ENCODE data around the gene ADNP.

DNA sequence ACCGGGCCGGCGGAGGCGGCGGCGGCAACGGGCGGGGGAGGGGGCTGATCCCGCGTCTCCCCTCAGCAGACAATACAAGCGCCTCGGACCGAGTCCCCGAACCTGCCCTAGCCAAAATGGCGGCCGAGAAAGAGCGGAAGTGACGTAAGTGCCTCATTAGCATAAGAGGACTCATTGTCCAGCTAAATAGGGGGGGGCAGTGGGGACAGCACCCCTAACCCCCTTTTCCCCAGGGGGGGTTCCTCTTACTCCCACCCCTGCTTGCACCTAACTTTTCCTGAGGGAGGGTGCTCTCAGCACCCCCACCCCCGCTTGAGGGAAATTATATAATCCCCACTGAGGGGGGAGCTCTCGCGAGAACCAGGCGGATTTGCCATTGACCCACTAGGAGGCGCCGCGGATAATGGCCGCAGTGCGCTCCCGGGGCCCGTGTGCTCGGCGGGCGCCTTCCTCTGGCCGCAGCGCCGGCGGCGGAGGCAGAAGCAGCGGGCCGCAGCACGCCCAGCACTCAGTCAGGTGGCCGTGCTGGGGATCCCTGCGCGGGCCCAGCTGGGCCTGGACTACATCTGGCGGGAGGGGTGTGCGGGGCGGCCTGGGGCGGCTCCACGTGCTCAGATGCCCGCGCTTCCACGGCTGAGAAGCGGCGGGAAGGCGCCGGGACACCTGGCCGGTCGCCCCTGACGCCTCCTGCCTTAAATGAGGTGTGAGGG, at the start of gene ADNP:
- peak; percentile 48 to 73 for TF ChIP-seq POLR2A (IDR thresholded peaks at IDR 0.05)
- TF ChIP-seq, protein P1, sequence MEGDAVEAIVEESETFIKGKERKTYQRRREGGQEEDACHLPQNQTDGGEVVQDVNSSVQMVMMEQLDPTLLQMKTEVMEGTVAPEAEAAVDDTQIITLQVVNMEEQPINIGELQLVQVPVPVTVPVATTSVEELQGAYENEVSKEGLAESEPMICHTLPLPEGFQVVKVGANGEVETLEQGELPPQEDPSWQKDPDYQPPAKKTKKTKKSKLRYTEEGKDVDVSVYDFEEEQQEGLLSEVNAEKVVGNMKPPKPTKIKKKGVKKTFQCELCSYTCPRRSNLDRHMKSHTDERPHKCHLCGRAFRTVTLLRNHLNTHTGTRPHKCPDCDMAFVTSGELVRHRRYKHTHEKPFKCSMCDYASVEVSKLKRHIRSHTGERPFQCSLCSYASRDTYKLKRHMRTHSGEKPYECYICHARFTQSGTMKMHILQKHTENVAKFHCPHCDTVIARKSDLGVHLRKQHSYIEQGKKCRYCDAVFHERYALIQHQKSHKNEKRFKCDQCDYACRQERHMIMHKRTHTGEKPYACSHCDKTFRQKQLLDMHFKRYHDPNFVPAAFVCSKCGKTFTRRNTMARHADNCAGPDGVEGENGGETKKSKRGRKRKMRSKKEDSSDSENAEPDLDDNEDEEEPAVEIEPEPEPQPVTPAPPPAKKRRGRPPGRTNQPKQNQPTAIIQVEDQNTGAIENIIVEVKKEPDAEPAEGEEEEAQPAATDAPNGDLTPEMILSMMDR (IDR thresholded peaks at IDR 0.05), result peak; percentile 75 to 95 (median 83)
- TF ChIP-seq EP300 (IDR thresholded peaks at IDR 0.05), result peak; percentile 46 to 92
